OCI-LY7 (cell line): Measurements from ENCODE around the gene WDR64. TPM values are rescaled to one million over a fixed set of nuclear protein-coding genes. Genes with fewer than 3 reads are reported as not detected.

ENCODE experiments used
- BruUV-seq: library from RNA; stranded (reverse); fragments of 400-500 nt; replicated peaks from 2 replicates; lab custom pipeline; 2021; lab: Mats Ljungman, UMichigan
- CTCF ChIA-PET: fragments of 300-600 bp; sonication (Branson Sonifier 250); formaldehyde crosslinking; loops from one replicate; lab custom pipeline; 2022; ENCODE audit warnings: antibody characterized with exemption; ENCODE audit not compliant: unreplicated experiment; lab: Charles Lee
- POLR2A ChIA-PET: fragments of 300-600 bp; sonication (Branson Sonifier 250); formaldehyde crosslinking; loops from one replicate; lab custom pipeline; 2022; ENCODE audit warnings: antibody characterized with exemption; lab: Charles Lee
- DNase-seq: peaks from one replicate; pipeline ENCODE4 v3.0.0-alpha.2; 2015; ENCODE audit warnings: low spot score
- H2AFZ ChIP-seq: fragments of 200-600 bp; sonication (generic), shearing (Covaris generic); 2 replicates; pipeline ENCODE4 v1.6.1; 2014; ENCODE audit warnings: mild to moderate bottlenecking, antibody characterized with exemption, low read length, moderate library complexity
- H3K27ac ChIP-seq: fragments of 200-600 bp; sonication (generic); 2 replicates; pipeline ENCODE4 v1.5.1; 2014; ENCODE audit warnings: mixed run types, low read depth, mild to moderate bottlenecking, moderate library complexity, low read length, inconsistent platforms; ENCODE audit not compliant: poor library complexity, severe bottlenecking
- H3K36me3 ChIP-seq: fragments of 200-600 bp; sonication (generic); 2 replicates; pipeline ENCODE4 v1.6.1; 2014; ENCODE audit warnings: mild to moderate bottlenecking, antibody characterized with exemption, low read length, moderate library complexity, mixed read lengths; ENCODE audit not compliant: insufficient read depth
- H3K4me1 ChIP-seq: fragments of 200-600 bp; sonication (generic); 2 replicates; pipeline ENCODE4 v1.5.1; 2014; ENCODE audit warnings: mild to moderate bottlenecking, low read length; ENCODE audit not compliant: insufficient read depth, poor library complexity, severe bottlenecking
- H3K4me2 ChIP-seq: fragments of 200-600 bp; sonication (generic); 2 replicates; pipeline ENCODE4 v1.6.1; 2014; ENCODE audit warnings: mild to moderate bottlenecking, low read length
- H3K4me3 ChIP-seq: fragments of 200-600 bp; sonication (generic); 2 replicates; pipeline ENCODE4 v1.5.1; 2014; ENCODE audit warnings: mild to moderate bottlenecking, low read depth, low read length; ENCODE audit not compliant: poor library complexity, severe bottlenecking
- H3K79me2 ChIP-seq: fragments of 200-600 bp; sonication (generic); 2 replicates; pipeline ENCODE4 v1.6.1; 2016; ENCODE audit warnings: low read depth, mild to moderate bottlenecking, low read length, moderate library complexity, mixed read lengths; ENCODE audit not compliant: insufficient read depth
- H3K9me2 ChIP-seq: fragments of 200-600 bp; sonication (generic); 2 replicates; pipeline ENCODE4 v1.6.1; 2016; ENCODE audit warnings: mild to moderate bottlenecking, low read length, mixed read lengths; ENCODE audit not compliant: insufficient read depth
- H3K9me3 ChIP-seq: fragments of 200-600 bp; sonication (generic); 2 replicates; pipeline ENCODE4 v1.6.1; 2014; ENCODE audit warnings: mild to moderate bottlenecking, mixed run types, low read length, mixed read lengths
- H4K20me1 ChIP-seq: fragments of 200-600 bp; sonication (generic); 2 replicates; pipeline ENCODE4 v1.6.1; 2014; ENCODE audit warnings: mild to moderate bottlenecking, antibody characterized with exemption, low read length, moderate library complexity, mixed read lengths; ENCODE audit not compliant: insufficient read depth
- CTCF ChIP-seq: fragments of 200-600 bp; sonication (generic); conservative IDR thresholded peaks from 2 replicates; pipeline ENCODE4 v1.5.1; 2014; ENCODE audit warnings: mild to moderate bottlenecking, antibody characterized with exemption, low read length, moderate library complexity, mixed read lengths
- EZH2phosphoT487 ChIP-seq: fragments of 200-600 bp; sonication (generic); IDR thresholded peaks from 2 replicates; pipeline ENCODE4 v1.6.1; 2018; ENCODE audit warnings: low read depth, borderline replicate concordance, mild to moderate bottlenecking, mixed run types, antibody characterized with exemption, low read length, moderate library complexity, mixed read lengths
- intact Hi-C: fragments of 100-400 bp; cut with micrococcal nuclease; formaldehyde crosslinking; loops from one replicate; pipeline ENCODE4 v1.10.0; 2022; ENCODE audit not compliant: unreplicated experiment
- total RNA-seq, 2 experiments: library from RNA; depleted of rRNA in 1 of 2; stranded (reverse); fragments of >200 nt in 1 of 2; shearing (Covaris generic) in 1 of 2; gene quantifications; 2 replicates each; pipeline ENCODE4 v1.2.3, GENCODE V29; 2014 to 2022

WDR64 gene
- total RNA-seq, 2 experiments from 2014 or later = not detected

- peak; percentile 29 for DNase-seq
- H3K36me3 ChIP-seq = no peaks in the 10 kb centered on the region
- POLR2A ChIA-PET = interaction anchor here (0.6 to 0.7 kb wide), 2 partner anchors 16 to 167 kb away, joined by 3 read pairs; no protein-coding TSS in a partner anchor
- no peak overlapping the region for H2AFZ ChIP-seq
- peaks cover 8% of the 10 kb centered on the region for H3K4me1 ChIP-seq
- no TSS peak for BruUV-seq
- TF ChIP-seq CTCF (peak; percentile 74), EZH2phosphoT487 (no peak)
- H3K4me2 ChIP-seq = no peak overlapping the region
- H3K9me2 ChIP-seq = no peaks in the 10 kb centered on the region
- no peaks in the 10 kb centered on the region for H3K79me2 ChIP-seq
- H3K4me3 ChIP-seq = no peak overlapping the region
- H4K20me1 ChIP-seq = no peaks in the 10 kb centered on the region
- no peaks in the 10 kb centered on the region for H3K9me3 ChIP-seq
- intact Hi-C loops = no loop called here
- no peak overlapping the region for H3K27ac ChIP-seq
- CTCF ChIA-PET = interaction anchor here (0.6 kb wide), 1 partner anchor 97 kb away, joined by 3 read pairs; no protein-coding TSS in a partner anchor
Observed at GRCh38 chr1:241605146-241605805, 46.8 kb upstream of the WDR64 start.

DNA sequence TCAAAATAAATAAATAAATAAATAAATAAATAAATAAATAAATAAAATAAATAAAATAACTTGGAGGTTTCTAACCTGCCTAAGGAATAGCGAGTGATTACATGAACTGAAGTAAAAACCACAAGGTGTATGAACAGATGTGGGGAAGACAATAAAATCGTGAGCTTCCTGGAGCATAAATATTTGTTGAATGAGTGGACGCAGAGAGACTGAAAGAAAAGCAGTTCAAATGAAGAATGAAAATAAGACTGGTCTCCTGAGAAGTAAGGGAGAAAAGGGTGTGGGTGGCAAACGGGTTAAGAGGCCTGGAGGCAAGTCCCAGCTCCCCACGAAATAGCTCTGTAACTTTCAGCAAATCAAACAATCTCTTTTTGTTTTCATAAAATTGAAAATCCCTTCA lies 45.5 kb upstream of the WDR64 start:
- no peaks in the 10 kb centered on the region for H3K36me3 ChIP-seq
- no peaks in the 10 kb centered on the region for H3K9me2 ChIP-seq
- TF ChIP-seq EZH2phosphoT487 = no peak
- TF ChIP-seq CTCF = no peak
- no peak overlapping the region for H2AFZ ChIP-seq
- POLR2A ChIA-PET = interaction anchor here (0.6 to 0.9 kb wide), 3 partner anchors 17 to 1706 kb away, joined by 3 to 5 read pairs (median 3); no protein-coding TSS in a partner anchor
- H4K20me1 ChIP-seq = no peaks in the 10 kb centered on the region
- BruUV-seq = no TSS peak
- H3K27ac ChIP-seq = no peak overlapping the region
- H3K9me3 ChIP-seq = no peaks in the 10 kb centered on the region
- intact Hi-C loops = no loop called here
- no peak overlapping the region for H3K4me3 ChIP-seq
- peaks cover 8% of the 10 kb centered on the region for H3K4me1 ChIP-seq
- H3K79me2 ChIP-seq = no peaks in the 10 kb centered on the region
- CTCF ChIA-PET = no interaction called here
- no peak for DNase-seq
- H3K4me2 ChIP-seq = no peak overlapping the region

DNA sequence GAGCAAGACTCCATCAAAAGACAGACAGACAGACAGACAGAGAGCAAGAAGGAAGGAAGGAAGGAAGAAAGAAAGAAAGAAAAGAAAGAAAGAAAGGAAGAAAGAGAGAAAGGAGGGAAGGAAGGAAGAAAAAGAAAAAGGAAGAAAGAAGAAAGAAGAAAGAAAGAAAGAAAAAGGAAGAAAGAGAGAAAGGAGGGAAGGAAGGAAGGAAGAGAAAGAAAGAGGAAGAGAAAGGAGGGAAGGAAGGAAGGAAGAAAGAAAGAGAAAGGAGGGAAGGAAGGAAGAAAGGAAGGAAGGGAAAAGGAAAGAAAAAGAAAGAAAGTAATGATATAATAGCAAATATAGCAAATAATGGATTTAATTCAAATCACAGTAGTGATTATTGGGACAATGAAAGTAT lies 44.6 kb upstream of the WDR64 start:
- intact Hi-C loops = no loop called here
- Histone ChIP-seq H3K27ac (no peak overlapping the region), H3K9me3 (no peaks in the 10 kb centered on the region), H3K9me2 (no peaks in the 10 kb centered on the region), H3K79me2 (no peaks in the 10 kb centered on the region), H3K4me3 (no peak overlapping the region), H2AFZ (no peak overlapping the region), H3K4me2 (no peak overlapping the region), H3K36me3 (no peaks in the 10 kb centered on the region), H4K20me1 (no peaks in the 10 kb centered on the region), H3K4me1 (peaks cover 8% of the 10 kb centered on the region)
- CTCF ChIA-PET = no interaction called here
- no TSS peak for BruUV-seq
- DNase-seq = no peak
- TF ChIP-seq CTCF (no peak), EZH2phosphoT487 (no peak)
- POLR2A ChIA-PET = interaction anchor here (0.9 kb wide), 1 partner anchor 43 kb away, joined by 3 read pairs; no protein-coding TSS in a partner anchor
